HG03439 (cell line): ENCODE measurements around the gene KCNC3.

Experiments
- ATAC-seq: cut with Tn5 transposase; IDR thresholded peaks from one replicate; pipeline ENCODE4 v1.9.1; 2021; ENCODE audit warnings: mild to moderate bottlenecking, moderate library complexity; ENCODE audit not compliant: unreplicated experiment

The KCNC3 gene

DNA sequence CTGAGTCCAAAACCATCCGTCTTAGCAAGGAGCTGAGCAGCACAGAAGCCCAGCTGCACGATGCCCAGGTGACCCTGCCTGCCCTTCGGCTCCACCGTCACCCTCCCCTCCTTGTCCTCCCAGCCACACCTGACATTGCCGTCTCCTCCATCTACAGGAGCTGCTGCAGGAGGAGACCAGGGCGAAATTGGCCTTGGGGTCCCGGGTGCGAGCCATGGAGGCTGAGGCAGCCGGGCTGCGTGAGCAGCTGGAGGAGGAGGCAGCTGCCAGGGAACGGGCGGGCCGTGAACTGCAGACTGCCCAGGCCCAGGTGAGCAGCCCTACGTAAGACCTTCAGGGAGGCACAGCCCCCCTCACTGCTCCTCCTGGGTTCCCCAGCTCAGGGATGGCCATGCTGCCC is 49.1 kb downstream of the KCNC3 start:
- ATAC-seq = no peak

DNA sequence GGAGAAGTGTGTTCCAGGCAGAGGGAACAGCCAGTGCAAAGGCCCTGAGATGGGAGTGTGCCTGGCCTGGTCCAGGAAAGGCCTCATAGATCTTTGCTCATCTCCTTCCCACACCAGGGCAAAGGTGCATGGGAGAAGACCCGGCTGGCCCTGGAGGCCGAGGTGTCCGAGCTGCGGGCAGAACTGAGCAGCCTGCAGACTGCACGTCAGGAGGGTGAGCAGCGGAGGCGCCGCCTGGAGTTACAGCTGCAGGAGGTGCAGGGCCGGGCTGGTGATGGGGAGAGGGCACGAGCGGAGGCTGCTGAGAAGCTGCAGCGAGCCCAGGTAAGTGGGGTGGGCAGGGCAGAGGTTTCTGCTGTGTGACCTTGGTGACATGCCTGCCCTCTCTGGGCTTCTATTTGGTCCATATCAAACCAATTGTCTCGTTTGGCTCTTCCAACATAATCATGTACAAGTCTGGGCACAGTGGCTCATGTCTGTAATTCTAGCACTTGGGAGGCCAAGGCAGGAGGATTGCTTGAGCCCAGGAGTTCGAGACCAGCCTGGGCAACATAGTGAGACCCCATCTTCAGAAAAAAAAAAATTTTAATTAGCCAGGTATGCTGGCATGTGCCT is 51.1 kb downstream of the KCNC3 start:
- ATAC-seq = no peak

DNA sequence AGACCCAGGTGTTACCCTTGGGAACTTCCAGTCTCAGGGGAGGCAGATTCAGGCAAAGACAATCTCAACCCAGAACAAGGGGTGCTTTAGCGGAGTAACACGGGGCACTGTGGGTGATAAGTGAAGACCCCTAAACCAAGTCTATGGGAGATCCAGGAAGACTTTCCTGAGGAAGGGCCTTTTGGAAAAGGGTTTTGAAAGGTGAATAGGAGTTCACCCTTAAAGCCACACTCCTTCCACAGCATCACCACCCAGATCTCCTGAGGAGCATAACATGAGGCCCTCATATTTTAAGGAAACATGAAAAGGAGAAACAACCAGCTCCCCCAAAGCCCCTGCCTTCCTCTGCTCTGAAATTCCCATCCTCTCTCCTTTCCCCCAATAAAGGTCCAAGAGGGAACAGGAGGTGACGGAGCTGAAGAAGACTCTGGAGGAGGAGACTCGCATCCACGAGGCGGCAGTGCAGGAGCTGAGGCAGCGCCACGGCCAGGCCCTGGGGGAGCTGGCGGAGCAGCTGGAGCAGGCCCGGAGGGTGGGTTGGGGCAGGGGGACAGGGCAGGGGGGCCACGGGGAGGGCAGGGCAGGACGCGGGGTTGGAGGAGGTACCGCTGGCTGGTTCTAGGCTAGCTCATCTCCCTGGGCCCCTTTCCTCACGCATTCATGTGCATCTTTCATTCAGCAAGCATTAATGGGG is 52.7 kb downstream of the KCNC3 start:
- ATAC-seq = no peak

DNA sequence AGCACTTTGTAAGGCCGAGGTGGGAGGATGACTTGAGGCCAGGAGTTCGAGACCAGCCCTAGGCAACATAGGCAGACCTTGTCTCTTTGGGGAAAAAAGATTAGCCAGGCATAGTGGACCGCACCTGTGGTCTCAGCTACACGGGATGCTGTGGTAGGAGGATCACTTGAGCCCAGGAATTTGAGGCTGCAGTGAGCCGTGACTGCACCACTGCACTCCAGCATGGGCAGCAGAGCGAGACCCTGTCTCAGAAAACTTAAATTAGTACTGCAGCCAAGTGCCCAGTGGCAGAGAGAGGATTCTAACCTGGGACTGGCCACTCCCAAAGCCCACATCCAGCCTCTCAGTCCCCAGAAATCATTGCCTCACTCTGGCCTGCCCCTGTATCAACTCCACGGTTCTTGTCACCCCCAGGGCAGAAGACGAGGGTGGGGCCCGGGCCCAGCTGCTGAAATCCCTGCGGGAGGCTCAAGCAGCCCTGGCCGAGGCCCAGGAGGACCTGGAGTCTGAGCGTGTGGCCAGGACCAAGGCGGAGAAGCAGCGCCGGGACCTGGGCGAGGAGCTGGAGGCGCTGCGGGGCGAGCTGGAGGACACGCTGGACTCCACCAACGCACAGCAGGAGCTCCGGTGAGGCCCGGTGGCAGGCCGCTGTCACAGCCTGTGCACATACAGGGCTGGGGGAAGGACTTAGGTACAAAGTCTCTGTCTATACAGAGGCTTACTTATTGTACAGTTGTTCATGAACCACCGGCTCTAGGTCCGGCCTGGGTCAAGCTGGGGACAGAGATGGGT is 53.4 kb downstream of the KCNC3 start:
- no peak for ATAC-seq

DNA sequence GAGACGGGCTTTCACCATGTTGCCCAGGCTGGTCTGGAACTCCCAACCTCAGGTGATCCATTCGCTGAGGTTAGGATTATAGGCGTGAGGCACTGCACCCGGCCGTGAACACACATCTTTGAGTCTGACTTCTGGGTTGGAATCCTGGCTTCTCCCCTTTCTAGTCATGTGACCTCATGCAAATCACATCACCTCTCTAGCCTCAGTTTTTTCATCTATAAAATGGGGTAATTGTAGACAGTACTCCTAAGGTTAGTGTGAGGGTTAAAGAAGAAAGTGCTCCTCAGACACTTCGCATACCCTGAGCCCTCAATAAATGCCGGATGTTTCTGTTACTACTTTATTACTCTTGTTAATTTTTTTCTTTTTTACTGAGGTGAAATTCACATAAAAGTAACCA is 55.4 kb downstream of the KCNC3 start:
- no peak for ATAC-seq

DNA sequence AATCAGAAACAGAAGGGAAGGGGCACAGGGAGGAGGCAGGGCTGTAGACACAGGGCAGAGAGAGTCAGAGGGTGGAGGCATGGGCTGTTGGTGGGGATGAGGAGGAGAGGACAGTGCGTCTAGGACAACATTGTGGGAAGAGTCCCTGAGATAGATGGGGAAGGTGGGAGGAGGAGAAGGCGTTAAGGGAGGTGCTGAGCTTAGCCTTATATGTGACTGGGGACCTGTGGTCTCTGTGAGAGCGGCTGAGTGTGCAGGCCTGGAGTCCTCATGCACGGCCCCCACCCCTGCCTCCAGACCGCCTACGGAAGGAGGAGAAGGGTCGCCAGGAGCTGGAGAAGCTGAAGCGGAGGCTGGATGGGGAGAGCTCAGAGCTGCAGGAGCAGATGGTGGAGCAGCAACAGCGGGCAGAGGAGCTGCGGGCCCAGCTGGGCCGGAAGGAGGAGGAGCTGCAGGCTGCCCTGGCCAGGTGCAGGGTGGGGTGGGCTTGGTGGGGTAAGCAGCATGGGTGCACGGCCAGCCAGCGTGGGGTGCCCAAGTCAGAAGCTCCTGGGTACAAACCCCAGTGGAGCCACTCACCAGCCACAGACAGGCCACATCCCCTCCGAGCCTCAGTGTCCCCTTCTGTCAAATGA is 56.8 kb downstream of the KCNC3 start:
- no peak for ATAC-seq

DNA sequence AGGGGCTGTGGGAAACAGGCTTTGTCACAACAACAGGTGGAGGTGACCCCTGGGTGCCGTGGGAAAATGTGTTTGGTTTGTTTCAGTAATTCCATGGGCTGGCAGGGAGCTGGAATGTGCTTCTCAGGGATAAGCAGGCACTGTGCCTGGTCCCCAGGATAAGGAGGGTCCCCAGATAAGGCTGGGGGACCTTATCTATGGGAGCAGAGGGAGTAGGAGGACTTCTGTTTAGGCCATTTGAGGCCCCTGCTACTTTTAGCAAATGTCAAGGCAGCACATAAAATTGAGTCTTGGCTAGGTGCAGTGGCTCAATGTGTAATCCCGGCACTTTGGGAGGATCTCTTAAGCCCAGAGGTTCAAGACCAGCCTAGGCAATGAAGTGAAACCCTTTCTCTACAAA is 59.5 kb downstream of the KCNC3 start:
- no peak for ATAC-seq

DNA sequence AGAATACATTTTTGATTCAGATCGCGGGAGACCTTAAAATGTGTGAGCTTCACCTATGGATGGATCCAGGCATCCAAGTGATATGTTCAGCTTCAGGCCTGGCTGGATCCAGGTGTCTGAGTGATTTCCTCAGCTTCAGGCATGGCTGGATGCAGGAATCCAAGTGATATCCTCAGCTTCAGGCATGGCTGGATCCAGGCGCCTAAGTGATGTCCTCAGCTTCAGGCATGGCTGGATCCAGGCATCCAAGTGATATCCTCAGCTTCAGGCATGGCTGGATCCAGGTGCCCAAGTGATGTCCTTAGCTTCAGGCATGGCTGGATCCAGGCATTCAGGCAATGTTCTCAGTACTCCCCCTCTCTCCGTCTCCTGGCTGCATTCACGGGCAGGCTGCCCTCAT is 60.7 kb downstream of the KCNC3 start:
- no peak for ATAC-seq

DNA sequence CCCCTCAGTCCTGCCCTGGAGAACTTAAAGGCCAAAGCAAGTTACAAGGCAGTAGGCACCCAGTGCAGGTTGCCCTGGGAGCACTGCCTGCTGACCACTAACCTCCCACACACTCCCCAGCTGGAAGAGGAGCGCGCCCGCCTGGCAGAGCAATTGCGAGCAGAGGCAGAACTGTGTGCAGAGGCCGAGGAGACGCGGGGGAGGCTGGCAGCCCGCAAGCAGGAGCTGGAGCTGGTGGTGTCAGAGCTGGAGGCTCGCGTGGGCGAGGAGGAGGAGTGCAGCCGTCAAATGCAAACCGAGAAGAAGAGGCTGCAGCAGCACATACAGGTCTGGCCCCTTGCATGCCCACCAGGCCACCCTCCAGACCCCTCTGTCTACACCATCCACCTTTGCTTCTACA is 61.1 kb downstream of the KCNC3 start:
- no peak for ATAC-seq

DNA sequence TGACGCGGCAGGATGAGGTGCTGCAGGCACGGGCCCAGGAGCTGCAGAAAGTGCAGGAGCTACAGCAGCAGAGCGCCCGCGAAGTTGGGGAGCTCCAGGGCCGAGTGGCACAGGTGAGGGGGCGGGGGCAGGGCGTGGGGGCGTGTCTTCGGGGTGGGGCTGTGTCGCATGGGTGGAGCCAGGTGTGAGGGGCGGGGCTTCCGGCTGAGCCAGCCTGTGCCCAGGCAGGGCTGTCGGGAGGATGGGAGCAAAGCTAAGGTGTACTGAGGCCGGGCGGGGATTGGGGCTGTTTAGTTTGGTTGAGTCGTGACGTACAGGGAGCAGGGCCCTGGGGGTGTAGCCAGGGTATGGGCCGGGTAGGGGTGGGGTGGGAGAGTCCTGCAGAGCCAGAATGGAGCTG is 62.3 kb downstream of the KCNC3 start:
- no peak for ATAC-seq

DNA sequence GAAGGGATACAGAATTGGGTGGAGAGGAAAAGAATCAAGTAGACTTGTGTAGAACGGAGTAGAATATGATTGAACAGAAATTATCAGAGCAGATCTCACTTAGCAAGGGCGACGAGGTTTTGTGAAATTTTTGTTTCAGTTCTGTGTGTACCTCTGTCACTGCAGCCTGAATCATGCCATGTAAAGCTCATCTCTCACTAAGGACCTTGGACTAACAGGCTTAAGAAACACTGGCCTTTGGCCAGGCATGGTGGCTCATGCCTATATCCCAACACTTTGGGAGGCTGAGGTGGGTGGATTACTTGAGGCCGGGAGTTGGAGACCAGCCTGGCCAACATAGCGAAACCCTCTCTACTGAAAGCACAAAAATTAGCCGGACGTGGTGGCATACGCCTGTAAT is 63.1 kb downstream of the KCNC3 start:
- ATAC-seq = no peak

DNA sequence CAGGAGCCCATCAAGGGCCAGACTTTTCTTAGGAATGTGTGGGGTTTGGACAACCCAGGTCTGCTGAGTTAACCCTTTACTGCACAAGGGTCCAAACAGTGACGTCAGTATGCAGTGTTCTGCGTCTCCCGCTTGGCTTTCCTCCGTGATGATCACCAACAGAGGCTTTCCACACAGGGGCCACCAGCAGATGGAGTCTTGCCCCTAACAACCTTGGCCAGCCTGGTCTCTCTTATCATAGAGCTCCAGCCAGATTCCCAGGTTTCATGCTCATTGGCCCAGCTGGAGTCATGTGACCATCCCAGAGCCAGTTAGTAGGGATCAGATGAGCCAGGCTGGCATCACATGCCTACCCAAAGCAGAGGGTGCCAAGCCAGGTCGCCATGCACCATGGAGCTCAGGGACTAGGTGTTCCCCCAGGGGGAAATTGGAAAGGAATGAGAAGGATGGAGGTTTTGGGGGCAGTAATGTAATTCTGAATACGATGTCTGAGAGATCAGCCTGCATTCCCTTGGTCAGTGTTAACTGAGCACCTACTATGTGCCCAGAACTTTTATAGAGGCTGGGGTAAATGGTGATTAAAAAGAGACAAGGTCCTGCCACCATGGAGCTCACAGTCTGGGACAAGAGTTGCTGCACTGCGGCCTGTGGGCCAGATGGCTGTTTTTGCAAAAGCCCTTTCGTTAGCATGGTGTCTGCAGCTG is 64.5 kb downstream of the KCNC3 start:
- ATAC-seq = no peak

DNA sequence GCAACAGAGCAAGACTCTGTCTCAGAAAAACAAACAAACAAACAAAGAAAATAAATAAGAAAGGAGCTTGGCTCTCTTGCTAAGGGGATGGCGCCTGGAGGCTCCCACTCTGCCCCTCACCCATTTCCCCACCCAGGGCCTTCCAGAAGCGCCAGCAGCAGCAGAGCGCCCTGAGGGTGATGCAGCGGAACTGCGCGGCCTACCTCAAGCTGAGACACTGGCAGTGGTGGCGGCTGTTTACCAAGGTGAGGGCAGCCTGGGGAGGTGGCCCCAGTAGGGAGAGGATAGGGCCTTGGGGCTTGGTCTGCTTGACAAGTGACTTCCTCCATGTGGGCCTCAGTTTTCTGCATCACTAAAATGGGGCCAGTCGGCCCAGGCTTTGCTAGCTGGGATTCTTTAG is 66.0 kb downstream of the KCNC3 start:
- no peak for ATAC-seq
